H1 (cell line): ENCODE results near the gene ACOT7. TPM values are rescaled to one million over a fixed set of nuclear protein-coding genes. Genes with fewer than 3 reads are reported as not detected.
A peak's percentile ranks its signal among the peaks of the same experiment; 100 is the strongest.

Experiments
- CTCF ChIA-PET: fragments of 300-600 bp; sonication (Branson Sonifier 250); formaldehyde crosslinking; loops from one replicate; lab custom pipeline; 2021; ENCODE audit not compliant: partially characterized antibody; lab: Charles Lee
- POLR2A ChIA-PET: fragments of 300-600 bp; sonication (Branson Sonifier 250); formaldehyde crosslinking; loops from one replicate; lab custom pipeline; 2021; ENCODE audit warnings: inconsistent platforms; ENCODE audit not compliant: partially characterized antibody; lab: Charles Lee
- DNase-seq, 2 experiments: peaks; one replicate each; pipeline versions ENCODE4 v3.0.0 to v3.0.0-alpha.2; 2010 to 2022; ENCODE audit warnings: low spot score in 2 of 2, low read depth in 1 of 2, mixed read lengths in 1 of 2
- FAIRE-seq: peaks from 2 replicates; lab custom pipeline; 2011; peaks lifted over from hg19 to GRCh38; lab: Jason Lieb, UNC
- H2AFZ ChIP-seq: 2 replicates; pipeline ENCODE4 v1.8.1; 2012; ENCODE audit warnings: low read length, inconsistent platforms
- H2AK5ac ChIP-seq: 2 replicates; pipeline ENCODE4 v1.6.1; 2013; ENCODE audit warnings: low read depth, low read length
- H2BK120ac ChIP-seq: replicated peaks from 2 replicates; pipeline ENCODE3; 2013; ENCODE audit warnings: low read depth, low read length, inconsistent platforms
- H2BK12ac ChIP-seq: 2 replicates; pipeline ENCODE4 v1.6.1; 2013; ENCODE audit warnings: low read depth, low read length
- H2BK15ac ChIP-seq: 2 replicates; pipeline ENCODE4 v1.6.1; 2013; ENCODE audit warnings: low read length
- H2BK20ac ChIP-seq: 2 replicates; pipeline ENCODE4 v1.6.1; 2013; ENCODE audit warnings: low read length
- H2BK5ac ChIP-seq: 2 replicates; pipeline ENCODE4 v1.6.1; 2013; ENCODE audit warnings: low read depth, low read length
- H3K14ac ChIP-seq: 2 replicates; pipeline ENCODE4 v1.6.1; 2013; ENCODE audit warnings: inconsistent platforms; ENCODE audit not compliant: insufficient read length
- H3K18ac ChIP-seq: 2 replicates; pipeline ENCODE4 v1.6.1; 2013; ENCODE audit warnings: low read length; ENCODE audit errors: extremely low read depth
- H3K23ac ChIP-seq: 2 replicates; pipeline ENCODE4 v1.6.1; 2013; ENCODE audit warnings: inconsistent platforms; ENCODE audit not compliant: insufficient read length
- H3K23me2 ChIP-seq: 2 replicates; pipeline ENCODE4 v1.6.1; 2013; ENCODE audit warnings: low read depth, low read length
- H3K27ac ChIP-seq: 2 replicates; pipeline ENCODE4 v1.6.1; 2011; ENCODE audit warnings: low read depth, low read length, inconsistent platforms
- H3K27me3 ChIP-seq, 4 experiments: replicated peaks in 1 of 4; 1 replicate in 1 of 4; 2 replicates in 3 of 4; pipeline versions ENCODE4 v1.6.1 to v1.8.1; 2011 to 2013; ENCODE audit warnings: low read length in 3 of 4, mild to moderate bottlenecking in 3 of 4, inconsistent platforms in 2 of 4, mixed read lengths in 2 of 4, moderate library complexity in 1 of 4; ENCODE audit not compliant: control insufficient read depth in 3 of 4, insufficient read depth in 3 of 4; ENCODE audit errors: extremely low read depth in 1 of 4
- H3K36me3 ChIP-seq, 4 experiments: 2 replicates each; pipeline versions ENCODE4 v1.6.1 to v1.8.1; 2011 to 2013; ENCODE audit warnings: mild to moderate bottlenecking in 4 of 4, low read length in 3 of 4, moderate library complexity in 2 of 4, control low read depth in 1 of 4, inconsistent platforms in 1 of 4; ENCODE audit not compliant: insufficient read depth in 4 of 4, control insufficient read depth in 2 of 4
- H3K4ac ChIP-seq: replicated peaks from 2 replicates; pipeline ENCODE3; 2013; ENCODE audit warnings: low read length, low read depth, mixed read lengths, inconsistent platforms; ENCODE audit not compliant: insufficient read length
- H3K4me1 ChIP-seq, 4 experiments: replicated peaks in 1 of 4; 1 replicate in 1 of 4; 2 replicates in 3 of 4; pipeline versions ENCODE4 v1.6.1 to v1.8.1; 2011 to 2013; ENCODE audit warnings: low read length in 3 of 4, inconsistent platforms in 2 of 4, mixed read lengths in 1 of 4; ENCODE audit not compliant: insufficient read depth in 4 of 4, control insufficient read depth in 3 of 4
- H3K4me2 ChIP-seq, 2 experiments: 2 replicates each; pipeline versions ENCODE4 v1.6.1 to v1.8.1; 2011 to 2013; ENCODE audit warnings: low read depth in 2 of 2, low read length in 2 of 2, control low read depth in 1 of 2, inconsistent platforms in 1 of 2, mild to moderate bottlenecking in 1 of 2; ENCODE audit not compliant: insufficient read depth in 1 of 2
- H3K4me3 ChIP-seq, 4 experiments: fragments of 200-600, 300-600 bp in 1 of 4; sonication (generic), shearing (Covaris generic), sonication (Bioruptor Twin) in 1 of 4; 2 replicates each; pipeline versions ENCODE4 v1.5.1 to v1.8.1; 2011 to 2016; ENCODE audit warnings: low read length in 4 of 4, low read depth in 3 of 4, control low read depth in 2 of 4, inconsistent platforms in 2 of 4, mild to moderate bottlenecking in 2 of 4, mixed read lengths in 1 of 4, moderate library complexity in 1 of 4; ENCODE audit not compliant: insufficient read depth in 2 of 4; ENCODE audit errors: extremely low read depth in 1 of 4
- H3K56ac ChIP-seq: replicated peaks from 2 replicates; pipeline ENCODE3; 2013; ENCODE audit warnings: low read depth, mild to moderate bottlenecking, mixed read lengths, low read length, inconsistent platforms; ENCODE audit not compliant: insufficient read length
- H3K79me1 ChIP-seq: 2 replicates; pipeline ENCODE4 v1.6.1; 2013; ENCODE audit warnings: low read depth, low read length, control low read depth
- H3K79me2 ChIP-seq, 2 experiments: 2 replicates each; pipeline versions ENCODE4 v1.6.1 to v1.8.1; 2012 to 2013; ENCODE audit warnings: low read length in 2 of 2, mild to moderate bottlenecking in 2 of 2, inconsistent platforms in 1 of 2; ENCODE audit not compliant: insufficient read depth in 2 of 2, control insufficient read depth in 1 of 2
- H3K9ac ChIP-seq, 4 experiments: replicated peaks in 1 of 4; 1 replicate in 1 of 4; 2 replicates in 3 of 4; pipeline versions ENCODE4 v1.6.1 to v1.8.1; 2011 to 2013; ENCODE audit warnings: low read depth in 3 of 4, low read length in 3 of 4, control low read depth in 2 of 4, mild to moderate bottlenecking in 2 of 4, moderate library complexity in 2 of 4, inconsistent platforms in 1 of 4; ENCODE audit errors: extremely low read depth in 1 of 4
- H3K9me3 ChIP-seq, 2 experiments: 2 replicates each; pipeline versions ENCODE4 v1.6.1 to v1.8.1; 2012 to 2013; ENCODE audit warnings: mild to moderate bottlenecking in 2 of 2, moderate library complexity in 2 of 2, control low read depth in 1 of 2, inconsistent platforms in 1 of 2, low read depth in 1 of 2, low read length in 1 of 2, mixed read lengths in 1 of 2; ENCODE audit not compliant: insufficient read depth in 2 of 2
- H4K20me1 ChIP-seq, 2 experiments: replicated peaks in 1 of 2; 2 replicates each; pipeline versions ENCODE3 to v1.8.1; 2011 to 2013; ENCODE audit warnings: inconsistent platforms in 2 of 2, low read length in 2 of 2, mild to moderate bottlenecking in 1 of 2; ENCODE audit not compliant: insufficient read depth in 2 of 2, control insufficient read depth in 1 of 2
- H4K5ac ChIP-seq: 2 replicates; pipeline ENCODE4 v1.6.1; 2013; ENCODE audit warnings: low read length, low read depth, mixed read lengths, inconsistent platforms; ENCODE audit not compliant: insufficient read length
- H4K8ac ChIP-seq: 2 replicates; pipeline ENCODE4 v1.8.0; 2013; ENCODE audit warnings: mild to moderate bottlenecking, moderate library complexity, low read length, inconsistent platforms; ENCODE audit not compliant: insufficient read depth; ENCODE audit errors: extremely low read depth
- H4K91ac ChIP-seq: replicated peaks from 2 replicates; pipeline ENCODE3; 2013; ENCODE audit warnings: low read length, mixed read lengths, inconsistent platforms; ENCODE audit not compliant: insufficient read length
- KDM4A ChIP-seq: IDR thresholded peaks from one replicate; pipeline ENCODE4 v1.7.1; 2012; ENCODE audit warnings: low read depth, mild to moderate bottlenecking, moderate library complexity, low read length, inconsistent platforms; ENCODE audit not compliant: severe bottlenecking
- NRF1 ChIP-seq: IDR thresholded peaks from 2 replicates; pipeline ENCODE4 v1.6.1; 2011; ENCODE audit warnings: mild to moderate bottlenecking, low read depth, low read length, improper control_type of control experiment
- RFX5 ChIP-seq: IDR thresholded peaks from 2 replicates; pipeline ENCODE4 v1.6.1; 2011; ENCODE audit warnings: low read depth, low read length, improper control_type of control experiment, borderline replicate concordance
- SIN3A ChIP-seq, 2 experiments: IDR thresholded peaks in 1 of 2; conservative IDR thresholded peaks in 1 of 2; 2 replicates each; pipeline ENCODE4 v1.6.1; 2011 to 2012; ENCODE audit warnings: low read length in 2 of 2, improper control_type of control experiment in 1 of 2, low read depth in 1 of 2, mild to moderate bottlenecking in 1 of 2
- SP2 ChIP-seq: IDR thresholded peaks from 2 replicates; pipeline ENCODE4 v1.6.1; 2012; ENCODE audit warnings: mild to moderate bottlenecking, low read length, inconsistent platforms
- SUZ12 ChIP-seq: fragments of 200-600 bp; sonication (generic); IDR thresholded peaks from 2 replicates; pipeline ENCODE4 v1.6.1; 2012; ENCODE audit warnings: mild to moderate bottlenecking, inconsistent platforms, low read length, moderate library complexity, mixed read lengths
- TAF7 ChIP-seq: optimal IDR thresholded peaks from 2 replicates; pipeline ENCODE3; 2011; ENCODE audit warnings: low read depth, mild to moderate bottlenecking, inconsistent platforms, low read length, moderate library complexity, borderline replicate concordance
- WGBS, 2 experiments: shearing (Covaris generic) in 1 of 2; methylation state at CpG; one replicate each; pipeline versions ENCODE4 v1.1.6 to v1.1.7; 2013 to 2015; ENCODE audit warnings: low lambda C conversion rate in 2 of 2, mixed read lengths in 2 of 2, inconsistent platforms in 1 of 2, low coverage in 1 of 2, missing lambda C conversion rate in 1 of 2; ENCODE audit not compliant: insufficient replicate concordance in 2 of 2, insufficient coverage in 1 of 2, insufficient read length in 1 of 2; ENCODE audit errors: extremely low coverage in 1 of 2, missing lambda C conversion rate in 1 of 2; 5-methylcytosine and 5-hydroxymethylcytosine counted together
- polyA plus RNA-seq, 7 experiments: library from polyadenylated mRNA; depleted of rRNA in 3 of 7; stranded (reverse) in 5 of 7; unstranded in 2 of 7; fragments of >200 nt in 5 of 7; fragments of 200-250 nt in 2 of 7; gene quantifications; 1 replicate in 5 of 7; 2 replicates in 1 of 7; 4 replicates in 1 of 7; pipeline versions ENCODE4 v1.2.1 to v1.2.3, GENCODE V29; 2011 to 2013; ENCODE audit warnings: missing spikeins in 2 of 7, mixed read lengths in 2 of 7
- total RNA-seq: library from RNA; stranded (reverse); fragmentation: NEBNext Ultra II Directional; extraction: Animal tissue kit (Norgen Biotek cat#: 25700); gene quantifications from 2 replicates; pipeline ENCODE4 v1.2.1, GENCODE V29; 2021

ACOT7 gene
- total and polyA plus RNA-seq, 2 of the 8 experiments (the other 6 are each of a cell fraction or from before 2014, with no cell fraction given) = 151 to 214 TPM

- Histone ChIP-seq H2BK120ac (no peak overlapping the region), H3K14ac (no peak overlapping the region), H3K4me3 (no peak overlapping the region), H2BK15ac (no peak overlapping the region), H2BK5ac (no peak overlapping the region), H2AK5ac (no peak overlapping the region), H2BK12ac (no peak overlapping the region), H3K4me1 (no peaks in the 10 kb centered on the region; a peak in 1 of 7 replicates), H3K36me3 (peaks cover 0 to 15% (median 5%) of the 10 kb centered on the region in 4 experiments; a peak in 5 of 8 replicates), H3K27me3 (no peaks in the 10 kb centered on the region), H3K79me1 (peaks cover 4% of the 10 kb centered on the region; the same call in 1 of the 2 replicates), H2AFZ (no peak overlapping the region), H4K20me1 (peaks cover 1 to 5% of the 10 kb centered on the region in 2 experiments), H4K91ac (no peak overlapping the region), H4K5ac (no peak overlapping the region), H3K79me2 (no peaks in the 10 kb centered on the region), H3K4ac (no peak overlapping the region), H3K9ac (no peak overlapping the region), H3K9me3 (no peaks in the 10 kb centered on the region), H3K56ac (no peak overlapping the region), H4K8ac (peak overlapping the region; percentile 38; the same call in 1 of the 2 replicates), H3K18ac (no peak overlapping the region), H3K4me2 (no peak overlapping the region), H3K23me2 (no peaks in the 10 kb centered on the region), H3K27ac (no peak overlapping the region), H3K23ac (no peak overlapping the region), H2BK20ac (no peak overlapping the region)
- POLR2A ChIA-PET = no interaction called here
- no peak for DNase-seq
- no peak for FAIRE-seq
- CTCF ChIA-PET = interaction anchor here (2.0 kb wide), 1 partner anchor 8 kb away, joined by 4 read pairs; no protein-coding TSS in a partner anchor
- 86% methylated on average over 7 of the region's 7 CpGs; no CpG with 5 or more reads in 1 of the 2 experiments for WGBS, 2 experiments
- TF ChIP-seq SIN3A (conservative IDR thresholded peaks at IDR 0.05 in 1 of 2, IDR thresholded peaks at IDR 0.05 in 1 of 2; ENCODE audit: low read depth in 1 of 2, low read length in 2 of 2) = no peak
- TF ChIP-seq KDM4A = no peak
- no peak for TF ChIP-seq RFX5
- TF ChIP-seq SP2 = no peak
- TF ChIP-seq SUZ12 = no peak
- no peak for TF ChIP-seq NRF1
- no peak for TF ChIP-seq TAF7
Measured at GRCh38 chr1:6325482-6325881, 68.1 kb downstream of the ACOT7 start.
